IPS-18a (cell line): ENCODE data around the gene GPR55.

Experiments used
- H3K27ac ChIP-seq: one replicate; pipeline ENCODE4 v1.5.1; 2013; ENCODE audit warnings: low read length
- H3K27me3 ChIP-seq: one replicate; pipeline ENCODE4 v1.6.1; 2013; ENCODE audit warnings: mild to moderate bottlenecking, low read length; ENCODE audit not compliant: control insufficient read depth, insufficient read depth
- H3K36me3 ChIP-seq: one replicate; pipeline ENCODE4 v1.6.1; 2013; ENCODE audit warnings: low read depth, low read length; ENCODE audit not compliant: control insufficient read depth
- H3K4me1 ChIP-seq: one replicate; pipeline ENCODE4 v1.6.1; 2013; ENCODE audit warnings: low read depth, low read length; ENCODE audit not compliant: control insufficient read depth
- H3K4me3 ChIP-seq: one replicate; pipeline ENCODE4 v1.5.1; 2013; ENCODE audit warnings: low read length
- H3K9ac ChIP-seq: one replicate; pipeline ENCODE4 v1.6.1; 2013; ENCODE audit warnings: mild to moderate bottlenecking, low read length, moderate library complexity
- H3K9me3 ChIP-seq: one replicate; pipeline ENCODE4 v1.6.1; 2013; ENCODE audit warnings: low read depth, low read length; ENCODE audit not compliant: control insufficient read depth

GPR55 gene

DNA sequence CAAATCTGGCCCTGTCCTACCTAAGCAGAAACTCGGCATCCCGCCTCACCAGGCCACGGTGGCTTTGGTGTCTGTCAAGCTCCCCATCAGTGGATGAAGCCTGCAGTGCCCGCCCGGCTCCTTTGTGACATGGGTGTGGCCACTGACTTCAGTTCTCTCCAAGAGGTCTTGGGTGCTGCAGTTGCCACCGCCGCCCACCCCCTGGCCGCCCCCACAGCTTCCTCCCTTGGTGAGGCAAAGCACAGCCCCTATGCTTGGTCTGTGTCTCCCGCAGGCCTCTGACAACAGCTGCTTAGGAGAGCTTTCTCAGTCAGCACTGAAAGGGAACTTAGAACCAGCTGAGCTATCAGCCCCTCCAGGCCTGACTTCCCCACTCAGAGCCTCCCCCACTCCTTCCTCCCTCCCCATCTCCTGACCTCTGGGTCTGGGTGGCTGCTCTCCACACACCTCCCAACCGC is 22.9 kb upstream of the GPR55 start:
- H3K27me3 ChIP-seq = no peaks in the 10 kb centered on the region
- no peaks in the 10 kb centered on the region for H3K36me3 ChIP-seq
- no peak overlapping the region for H3K9ac ChIP-seq
- no peaks in the 10 kb centered on the region for H3K9me3 ChIP-seq
- H3K4me3 ChIP-seq = no peak overlapping the region
- no peaks in the 10 kb centered on the region for H3K4me1 ChIP-seq
- no peak overlapping the region for H3K27ac ChIP-seq

DNA sequence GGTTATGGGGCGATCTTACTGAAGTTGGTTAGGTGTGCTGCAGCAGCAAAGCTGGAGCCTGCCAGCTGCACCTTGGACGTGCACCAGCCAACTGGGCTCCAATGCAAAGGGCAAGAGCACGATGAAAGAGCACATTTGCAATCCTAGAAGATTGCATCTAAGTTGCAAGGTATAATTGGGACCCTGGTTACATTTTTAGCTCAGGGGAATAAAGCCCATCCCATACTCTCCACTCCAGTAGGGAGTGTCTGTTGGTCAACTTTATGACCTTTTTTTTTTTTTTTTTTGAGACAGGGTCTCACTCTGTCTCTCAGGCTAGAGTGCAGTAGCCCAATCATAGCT is 22.2 kb upstream of the GPR55 start:
- Histone ChIP-seq H3K4me1 (no peaks in the 10 kb centered on the region), H3K9ac (no peak overlapping the region), H3K36me3 (no peaks in the 10 kb centered on the region), H3K27ac (no peak overlapping the region), H3K27me3 (no peaks in the 10 kb centered on the region), H3K9me3 (no peaks in the 10 kb centered on the region), H3K4me3 (no peak overlapping the region)

DNA sequence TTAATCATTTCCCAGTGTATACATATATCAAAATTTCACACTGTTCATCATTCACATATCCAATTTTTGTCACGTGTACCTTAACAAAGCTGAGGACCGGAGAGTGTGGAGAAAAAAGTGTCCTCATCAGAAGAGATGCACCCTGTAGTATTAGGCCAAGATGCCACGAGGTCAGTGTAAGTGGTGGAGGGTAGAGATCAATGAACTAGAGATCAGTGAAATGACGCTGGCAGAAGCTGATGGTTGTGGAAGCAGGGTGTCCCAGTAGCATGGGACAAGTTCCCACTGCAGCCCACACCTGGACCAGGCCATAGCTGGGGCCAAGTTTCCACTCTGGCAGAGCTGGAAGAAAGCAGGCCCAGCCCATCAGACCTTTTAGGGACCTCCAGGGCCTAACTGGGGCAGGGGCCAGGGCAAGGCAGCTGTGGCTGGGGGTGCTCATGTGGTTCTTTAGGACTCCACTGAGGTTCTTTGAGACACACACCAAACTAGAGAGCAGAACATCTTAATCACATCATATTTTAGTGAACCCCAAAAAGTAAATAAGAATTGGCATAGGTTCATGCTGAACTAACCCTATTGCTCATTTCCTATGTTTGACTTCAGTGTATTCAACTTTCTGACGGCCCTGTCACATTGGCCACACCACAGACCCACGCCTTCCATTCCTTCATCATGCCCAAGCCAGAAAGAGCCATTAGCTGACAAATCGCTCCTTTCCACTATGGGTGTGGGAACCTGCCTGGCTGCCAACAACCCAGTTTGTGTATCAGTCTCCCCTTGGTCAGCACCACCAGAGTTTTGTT is 21.6 kb upstream of the GPR55 start:
- H3K4me1 ChIP-seq = no peaks in the 10 kb centered on the region
- H3K9ac ChIP-seq = no peak overlapping the region
- H3K9me3 ChIP-seq = no peaks in the 10 kb centered on the region
- no peaks in the 10 kb centered on the region for H3K27me3 ChIP-seq
- no peak overlapping the region for H3K27ac ChIP-seq
- H3K4me3 ChIP-seq = no peak overlapping the region
- no peaks in the 10 kb centered on the region for H3K36me3 ChIP-seq

- Histone ChIP-seq H3K27me3 (no peaks in the 10 kb centered on the region), H3K9ac (no peak overlapping the region), H3K4me3 (no peak overlapping the region), H3K9me3 (no peaks in the 10 kb centered on the region), H3K36me3 (no peaks in the 10 kb centered on the region), H3K27ac (no peak overlapping the region), H3K4me1 (no peaks in the 10 kb centered on the region)
These were observed 19.8 kb upstream of the GPR55 start for GRCh38 chr2:230944757-230945372.

DNA sequence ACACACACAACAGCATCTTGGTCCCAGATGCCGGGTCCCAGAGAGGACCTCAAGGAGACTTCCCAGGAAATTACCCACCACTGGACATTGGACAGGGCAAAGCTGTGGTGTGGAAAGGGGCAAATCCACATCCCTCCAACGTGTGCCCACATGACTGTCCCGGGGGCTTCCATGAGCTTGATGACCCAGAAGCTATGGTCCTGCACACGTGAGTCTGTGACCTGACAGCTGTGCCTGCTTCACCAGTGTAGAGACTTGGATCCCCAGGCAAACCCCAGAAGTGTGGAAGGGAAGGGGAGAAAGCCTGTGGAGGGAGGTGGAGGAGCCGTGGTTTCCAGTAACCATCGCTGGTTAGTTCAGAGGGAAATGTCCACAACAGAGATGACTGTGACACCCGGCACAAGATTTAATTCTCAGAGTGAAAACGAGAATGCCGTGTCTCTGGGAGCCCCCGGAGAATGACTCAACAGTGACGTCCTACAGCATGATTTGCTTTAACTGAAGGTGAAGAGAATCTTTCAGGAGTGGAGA is 19.1 kb upstream of the GPR55 start:
- no peak overlapping the region for H3K4me3 ChIP-seq
- H3K27me3 ChIP-seq = no peaks in the 10 kb centered on the region
- no peaks in the 10 kb centered on the region for H3K36me3 ChIP-seq
- H3K27ac ChIP-seq = no peak overlapping the region
- no peaks in the 10 kb centered on the region for H3K4me1 ChIP-seq
- H3K9me3 ChIP-seq = no peaks in the 10 kb centered on the region
- no peak overlapping the region for H3K9ac ChIP-seq

DNA sequence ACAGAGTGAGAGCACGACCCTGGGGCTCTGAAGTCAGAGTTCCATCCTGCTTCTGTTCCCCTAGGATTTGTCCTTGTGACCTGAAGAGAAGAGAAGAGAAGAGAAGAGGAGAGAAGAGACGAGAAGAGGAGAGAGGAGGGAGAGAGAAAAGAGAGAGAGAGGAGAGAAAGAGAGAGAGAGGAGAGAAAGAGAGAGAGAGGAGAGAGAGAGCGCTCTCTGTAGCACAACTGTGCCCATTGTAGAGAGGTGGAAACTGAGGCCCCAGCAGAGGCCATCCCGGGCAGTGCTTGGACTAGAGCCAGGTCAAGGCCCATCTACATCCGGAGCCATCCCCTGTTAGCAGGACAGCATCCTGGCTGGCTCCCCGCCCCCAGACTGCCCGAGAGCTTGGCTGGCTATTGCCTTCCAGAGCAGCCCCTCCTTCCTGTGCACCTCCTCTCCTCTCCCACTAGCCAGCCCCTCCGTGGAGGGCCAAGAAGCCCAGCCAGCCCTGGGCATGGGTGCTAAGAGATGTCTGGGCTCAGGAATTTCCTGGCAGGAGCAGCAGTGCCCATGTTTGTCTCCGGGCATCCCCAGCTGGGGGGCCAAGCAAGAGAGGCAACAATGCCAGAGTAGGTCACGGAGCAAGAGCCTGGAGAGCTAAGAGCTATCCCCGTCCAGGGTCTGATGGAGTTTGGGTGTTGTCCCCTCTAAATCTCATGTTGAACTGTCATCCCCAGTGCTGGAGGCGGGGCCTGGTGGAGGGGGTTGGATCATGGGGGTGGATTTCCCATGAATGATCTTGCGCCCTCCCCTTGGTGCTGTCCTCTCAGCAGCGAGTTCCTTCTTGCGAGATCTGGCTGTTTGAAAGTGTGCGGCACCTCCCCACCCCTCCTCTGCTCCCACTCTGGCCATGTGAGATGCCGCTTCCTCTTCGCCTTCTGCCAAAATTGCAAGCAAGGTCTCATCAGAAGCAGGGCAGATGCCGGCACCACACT is 18.2 kb upstream of the GPR55 start:
- Histone ChIP-seq H3K27me3 (no peaks in the 10 kb centered on the region), H3K27ac (no peak overlapping the region), H3K36me3 (no peaks in the 10 kb centered on the region), H3K4me1 (no peaks in the 10 kb centered on the region), H3K9me3 (no peaks in the 10 kb centered on the region), H3K9ac (no peak overlapping the region), H3K4me3 (no peak overlapping the region)

DNA sequence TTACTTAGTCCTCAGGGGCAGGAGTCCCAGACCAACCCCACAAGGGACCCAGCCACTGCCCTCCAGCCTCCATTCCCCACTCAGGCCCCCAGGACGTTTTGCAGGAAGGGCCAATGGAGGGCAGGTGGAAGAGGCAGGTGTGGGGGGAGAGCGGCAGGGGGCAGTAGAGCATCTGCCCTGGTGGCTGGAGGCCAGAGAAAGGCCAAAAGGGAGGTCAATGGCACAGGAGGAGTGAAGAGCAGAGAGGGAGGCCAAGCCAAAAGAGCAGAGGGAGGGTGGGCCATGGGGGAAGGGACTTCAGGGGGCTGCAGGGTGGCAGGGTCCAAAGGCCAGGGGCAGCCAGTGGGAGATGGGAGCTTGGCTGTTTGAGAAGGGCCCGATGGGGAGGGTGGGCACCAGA is 17.3 kb upstream of the GPR55 start:
- Histone ChIP-seq H3K4me1 (no peaks in the 10 kb centered on the region), H3K9me3 (no peaks in the 10 kb centered on the region), H3K27me3 (no peaks in the 10 kb centered on the region), H3K36me3 (no peaks in the 10 kb centered on the region), H3K27ac (no peak overlapping the region), H3K4me3 (no peak overlapping the region), H3K9ac (no peak overlapping the region)

- Histone ChIP-seq H3K27ac (no peak overlapping the region), H3K4me3 (no peak overlapping the region), H3K4me1 (no peaks in the 10 kb centered on the region), H3K36me3 (no peaks in the 10 kb centered on the region), H3K27me3 (no peaks in the 10 kb centered on the region), H3K9me3 (no peaks in the 10 kb centered on the region), H3K9ac (no peak overlapping the region)
These were observed 16.4 kb upstream of the GPR55 start for GRCh38 chr2:230941202-230942180.

- Histone ChIP-seq H3K36me3 (no peaks in the 10 kb centered on the region), H3K27ac (no peak overlapping the region), H3K9me3 (no peaks in the 10 kb centered on the region), H3K9ac (no peak overlapping the region), H3K4me3 (no peak overlapping the region), H3K27me3 (no peaks in the 10 kb centered on the region), H3K4me1 (no peaks in the 10 kb centered on the region)
These were observed 15.4 kb upstream of the GPR55 start for GRCh38 chr2:230940471-230940815.

DNA sequence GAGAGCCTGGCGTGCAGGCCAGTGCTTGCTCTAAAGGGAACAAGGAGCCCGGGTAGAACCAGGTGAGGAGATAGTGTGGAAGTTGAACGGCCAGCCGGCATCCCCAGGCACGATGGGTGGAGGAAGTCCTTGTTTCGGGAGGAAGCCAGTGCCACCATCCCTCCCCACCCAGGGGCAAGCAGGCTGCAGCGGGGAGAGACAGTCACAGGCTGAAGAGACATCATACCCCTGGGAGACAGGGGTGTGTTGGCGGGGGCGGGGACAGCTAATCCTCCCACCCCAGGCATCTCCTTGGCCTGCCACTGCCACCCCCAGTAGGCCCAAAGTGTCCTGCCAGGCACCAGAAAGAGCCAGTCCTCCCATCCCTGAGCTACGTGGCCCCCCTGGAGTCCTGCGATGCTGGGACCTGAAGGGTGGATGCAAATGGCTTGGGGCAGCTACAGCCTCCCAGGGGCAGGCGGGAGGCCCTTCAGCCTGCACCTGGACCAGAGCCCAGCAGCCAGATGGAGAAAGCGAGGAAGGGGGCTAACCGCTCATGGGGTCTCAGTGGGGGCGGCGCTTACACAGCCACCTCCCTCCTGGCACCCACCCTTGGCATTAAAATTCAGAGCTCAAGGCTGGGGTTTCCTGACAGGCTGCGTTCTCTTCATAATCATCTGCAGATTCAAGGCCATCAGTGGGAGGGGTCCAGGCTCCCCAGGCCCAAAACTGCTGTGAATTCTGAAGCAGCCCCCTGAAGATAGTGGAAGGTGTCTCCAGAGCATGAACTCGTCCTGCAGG is 14.8 kb upstream of the GPR55 start:
- Histone ChIP-seq H3K36me3 (no peaks in the 10 kb centered on the region), H3K27ac (no peak overlapping the region), H3K4me3 (no peak overlapping the region), H3K9me3 (no peaks in the 10 kb centered on the region), H3K27me3 (no peaks in the 10 kb centered on the region), H3K9ac (no peak overlapping the region), H3K4me1 (no peaks in the 10 kb centered on the region)
